A673 (cell line): Measurements from ENCODE around the gene SPATS2. TPM values are rescaled to one million over a fixed set of nuclear protein-coding genes. Genes with fewer than 3 reads are reported as not detected.

Experiments used
- BruUV-seq: library from RNA; stranded (reverse); fragments of 400-500 nt; replicated peaks from 2 replicates; lab custom pipeline; 2021; lab: Mats Ljungman, UMichigan
- CTCF ChIA-PET: fragments of 300-600 bp; sonication (Branson Sonifier 250); formaldehyde crosslinking; loops from one replicate; lab custom pipeline; 2022; ENCODE audit warnings: antibody characterized with exemption; lab: Charles Lee
- POLR2A ChIA-PET: fragments of 300-600 bp; sonication (Branson Sonifier 250); formaldehyde crosslinking; loops from one replicate; lab custom pipeline; 2022; ENCODE audit warnings: antibody characterized with exemption; ENCODE audit not compliant: low non-redundant PET; lab: Charles Lee
- DNase-seq: peaks from one replicate; pipeline ENCODE4 v3.0.0-alpha.2; 2015; ENCODE audit warnings: low spot score
- H3K27ac ChIP-seq: fragments of 200-600 bp; sonication (generic); 2 replicates; pipeline ENCODE4 v1.5.1; 2016; ENCODE audit warnings: mixed run types, low read depth, mild to moderate bottlenecking, mixed read lengths, antibody characterized with exemption, low read length; ENCODE audit not compliant: poor library complexity, severe bottlenecking
- H3K27me3 ChIP-seq: fragments of 200-600 bp; sonication (generic); replicated peaks from 2 replicates; pipeline ENCODE4 v1.6.1; 2017; ENCODE audit warnings: mixed run types, low read depth, mild to moderate bottlenecking, mixed read lengths, antibody characterized with exemption, low read length; ENCODE audit not compliant: insufficient read depth, poor library complexity
- H3K36me3 ChIP-seq: fragments of 200-600 bp; sonication (generic); 2 replicates; pipeline ENCODE4 v1.6.1; 2016; ENCODE audit warnings: mixed run types, mild to moderate bottlenecking, mixed read lengths, antibody characterized with exemption, low read length; ENCODE audit not compliant: insufficient read depth, poor library complexity, severe bottlenecking
- H3K4me1 ChIP-seq: fragments of 200-600 bp; sonication (generic); 2 replicates; pipeline ENCODE4 v1.6.1; 2017; ENCODE audit warnings: mixed run types, mild to moderate bottlenecking, mixed read lengths, antibody characterized with exemption, low read length; ENCODE audit not compliant: insufficient read depth, poor library complexity, severe bottlenecking
- H3K4me3 ChIP-seq: fragments of 200-600 bp; sonication (generic); 2 replicates; pipeline ENCODE4 v1.5.1; 2016; ENCODE audit warnings: low read depth, mixed run types, mild to moderate bottlenecking, mixed read lengths, low read length; ENCODE audit not compliant: poor library complexity, severe bottlenecking
- H3K9me3 ChIP-seq: fragments of 200-600 bp; sonication (generic); 2 replicates; pipeline ENCODE4 v1.6.1; 2016; ENCODE audit warnings: mixed run types, low read depth, mild to moderate bottlenecking, mixed read lengths, antibody characterized with exemption, low read length; ENCODE audit not compliant: poor library complexity, severe bottlenecking
- CTCF ChIP-seq: fragments of 300-800, 200-600 bp; sonication (generic); conservative IDR thresholded peaks from 2 replicates; pipeline ENCODE4 v1.5.1; 2017; ENCODE audit warnings: low read depth, mild to moderate bottlenecking, antibody characterized with exemption, low read length, moderate library complexity, mixed read lengths
- EZH2 ChIP-seq: fragments of 200-600 bp; sonication (generic); IDR thresholded peaks from 2 replicates; pipeline ENCODE4 v1.6.1; 2017; ENCODE audit warnings: borderline replicate concordance, low read depth, mild to moderate bottlenecking, mixed read lengths, antibody characterized with exemption, low read length; ENCODE audit not compliant: poor library complexity, severe bottlenecking
- intact Hi-C: fragments of 100-400 bp; cut with micrococcal nuclease; formaldehyde crosslinking; loops from one replicate; pipeline ENCODE4 v1.10.0; 2022; ENCODE audit not compliant: unreplicated experiment
- total RNA-seq: library from RNA; stranded (reverse); gene quantifications from 2 replicates; pipeline ENCODE4 v1.2.3, GENCODE V29; 2021

SPATS2 gene
- total RNA-seq, 1 experiment from 2014 or later, result 82.8 TPM

- Histone ChIP-seq H3K9me3 (no peaks in the 10 kb centered on the region), H3K36me3 (peaks cover 35% of the 10 kb centered on the region), H3K4me3 (no peak overlapping the region), H3K27me3 (no peaks in the 10 kb centered on the region), H3K27ac (no peak overlapping the region), H3K4me1 (no peaks in the 10 kb centered on the region)
- no TSS peak for BruUV-seq
- ChIA-PET POLR2A (no interaction called here), CTCF (no interaction called here)
- no peak for DNase-seq
- intact Hi-C loops, result no loop called here
- TF ChIP-seq EZH2 (no peak), CTCF (no peak)
Observed at GRCh38 chr12:49521389-49521788, 154.1 kb downstream of the SPATS2 start.

GRCh38 chr12:49524660-49525324 lies 157.5 kb downstream of the SPATS2 start:
- intact Hi-C loops, result no loop called here
- Histone ChIP-seq H3K27ac (no peak overlapping the region), H3K4me1 (no peaks in the 10 kb centered on the region), H3K36me3 (peaks cover 42% of the 10 kb centered on the region), H3K9me3 (no peaks in the 10 kb centered on the region), H3K4me3 (no peak overlapping the region), H3K27me3 (no peaks in the 10 kb centered on the region)
- BruUV-seq, result no TSS peak
- POLR2A ChIA-PET, result no interaction called here
- CTCF ChIA-PET, result interaction anchor here (0.6 kb wide), 1 partner anchor 187 kb away, joined by 11 read pairs; no protein-coding TSS in a partner anchor
- no peak for TF ChIP-seq EZH2
- TF ChIP-seq CTCF, result no peak
- no peak for DNase-seq

- Histone ChIP-seq H3K27ac (no peak overlapping the region), H3K27me3 (no peaks in the 10 kb centered on the region), H3K4me3 (no peak overlapping the region), H3K4me1 (no peaks in the 10 kb centered on the region), H3K9me3 (no peaks in the 10 kb centered on the region), H3K36me3 (peaks cover 42% of the 10 kb centered on the region)
- ChIA-PET CTCF (no interaction called here), POLR2A (no interaction called here)
- TF ChIP-seq EZH2 (no peak), CTCF (no peak)
- no TSS peak for BruUV-seq
- no peak for DNase-seq
- intact Hi-C loops, result no loop called here
Observed at GRCh38 chr12:49525942-49526341, 158.7 kb downstream of the SPATS2 start.
